Measurements from ENCODE around the gene MRPS27.

- no peak for TF ChIP-seq CTCF (conservative IDR thresholded peaks at IDR 0.05; ENCODE audit: low read depth, low read length)
- TF ChIP-seq RCOR1 (IDR thresholded peaks at IDR 0.05; ENCODE audit: insufficient replicate concordance, low read length), result no peak
- TF ChIP-seq POLR2A (IDR thresholded peaks at IDR 0.05; ENCODE audit: low read depth, low read length), result no peak
- no peak for TF ChIP-seq RFX5 (IDR thresholded peaks at IDR 0.05; ENCODE audit: low read depth, low read length)
- TF ChIP-seq CEBPB (IDR thresholded peaks at IDR 0.05; ENCODE audit: low read depth, low read length), result no peak
These were observed 44.1 kb upstream of the MRPS27 start for GRCh38 chr5:72364171-72364570.
